NCI-H1092 (cell line): Measurements from ENCODE around the gene TBC1D21.
A peak's percentile ranks its signal among the peaks of the same experiment; 100 is the strongest.

Source experiments
- DNase-seq: peaks from one replicate; lab custom pipeline; 2025; lab: John Stamatoyannopoulos, UW

The TBC1D21 gene

DNA sequence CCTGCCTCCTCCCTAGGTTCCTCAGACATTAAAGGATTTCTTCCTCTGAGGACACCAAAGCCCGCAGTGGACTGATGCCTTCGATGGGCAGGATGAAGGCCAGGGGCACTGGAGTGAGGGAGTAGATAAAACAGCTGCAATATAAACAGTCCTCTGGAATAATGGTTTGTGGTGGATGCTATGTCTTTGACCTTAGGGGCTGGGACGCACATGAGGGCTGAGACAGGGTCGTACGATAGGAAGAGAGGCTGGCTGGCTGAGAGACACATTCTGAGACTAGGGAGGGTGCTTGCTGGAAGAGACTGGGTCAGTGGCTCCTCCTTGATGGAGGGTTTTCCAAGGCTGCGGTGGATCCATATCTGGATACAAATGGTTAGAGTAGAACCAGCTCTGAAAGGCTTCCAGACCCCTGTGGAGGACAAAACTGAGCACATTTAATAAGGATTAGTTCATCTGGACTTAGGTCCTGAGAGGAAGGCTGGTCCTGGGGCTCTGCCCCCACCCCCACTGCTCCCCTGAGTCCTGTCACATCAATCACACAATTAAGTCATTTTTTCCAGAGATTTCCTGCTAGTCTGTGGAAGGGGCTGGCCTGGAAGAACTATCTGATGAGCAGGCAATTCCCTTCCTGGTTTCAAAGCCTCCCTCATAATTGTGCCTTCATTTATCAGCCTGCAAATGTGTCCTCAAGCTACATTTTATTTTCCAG is 15.8 kb downstream of the TBC1D21 start:
- DNase-seq, result no peak

- no peak for DNase-seq
Measured at GRCh38 chr15:73889762-73890124, 16.4 kb downstream of the TBC1D21 start.

DNA sequence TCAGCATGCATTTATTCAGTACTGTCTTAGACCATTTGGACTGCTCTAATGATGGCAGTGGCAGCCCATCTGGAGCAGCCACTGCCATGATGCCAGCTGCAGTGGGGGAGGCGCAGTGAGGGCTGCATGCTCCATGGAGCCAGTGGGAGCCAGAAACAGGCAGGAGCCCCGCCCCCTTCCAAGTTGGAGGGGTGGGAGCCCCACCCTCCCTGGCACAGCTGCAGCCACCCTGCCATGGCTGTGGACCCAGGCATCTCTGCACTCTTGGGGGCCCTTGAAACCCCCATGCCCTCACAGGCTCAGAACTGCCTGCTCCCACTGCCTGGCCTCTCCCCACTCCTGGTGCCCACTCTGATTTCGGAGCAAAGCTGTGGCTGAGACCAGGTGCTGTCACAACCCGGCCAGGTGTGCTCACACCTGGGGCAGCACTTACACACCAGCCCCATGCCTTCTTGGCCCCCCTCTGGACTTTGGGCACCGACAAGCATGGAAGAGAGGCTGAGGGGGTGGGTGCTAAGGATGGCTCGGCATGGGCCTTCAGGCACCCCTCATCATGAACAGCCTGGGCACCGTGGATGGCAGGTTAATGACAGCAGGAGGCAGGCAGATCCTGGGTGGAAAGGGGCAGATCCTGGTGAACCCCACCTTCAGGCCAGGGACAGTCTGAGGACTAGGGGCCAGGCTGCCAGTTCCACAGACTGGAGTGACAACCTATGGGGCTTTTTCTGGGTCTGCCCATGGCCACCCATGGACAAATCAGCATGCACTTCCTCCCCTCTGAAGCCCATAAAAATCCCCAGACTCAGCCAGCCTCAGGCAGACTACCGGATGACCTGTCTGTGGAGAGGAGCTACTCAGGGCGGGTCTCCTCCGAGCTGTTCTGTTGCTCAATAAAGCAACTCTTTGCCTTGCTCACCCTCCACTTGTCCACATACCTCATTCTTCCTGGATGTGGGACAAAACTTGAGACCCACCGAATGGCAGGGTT is 18.3 kb downstream of the TBC1D21 start:
- no peak for DNase-seq

GRCh38 chr15:73892446-73893226 is 19.3 kb downstream of the TBC1D21 start:
- DNase-seq, result no peak

- no peak for DNase-seq
Measured at GRCh38 chr15:73894133-73894814, 20.9 kb downstream of the TBC1D21 start.

DNA sequence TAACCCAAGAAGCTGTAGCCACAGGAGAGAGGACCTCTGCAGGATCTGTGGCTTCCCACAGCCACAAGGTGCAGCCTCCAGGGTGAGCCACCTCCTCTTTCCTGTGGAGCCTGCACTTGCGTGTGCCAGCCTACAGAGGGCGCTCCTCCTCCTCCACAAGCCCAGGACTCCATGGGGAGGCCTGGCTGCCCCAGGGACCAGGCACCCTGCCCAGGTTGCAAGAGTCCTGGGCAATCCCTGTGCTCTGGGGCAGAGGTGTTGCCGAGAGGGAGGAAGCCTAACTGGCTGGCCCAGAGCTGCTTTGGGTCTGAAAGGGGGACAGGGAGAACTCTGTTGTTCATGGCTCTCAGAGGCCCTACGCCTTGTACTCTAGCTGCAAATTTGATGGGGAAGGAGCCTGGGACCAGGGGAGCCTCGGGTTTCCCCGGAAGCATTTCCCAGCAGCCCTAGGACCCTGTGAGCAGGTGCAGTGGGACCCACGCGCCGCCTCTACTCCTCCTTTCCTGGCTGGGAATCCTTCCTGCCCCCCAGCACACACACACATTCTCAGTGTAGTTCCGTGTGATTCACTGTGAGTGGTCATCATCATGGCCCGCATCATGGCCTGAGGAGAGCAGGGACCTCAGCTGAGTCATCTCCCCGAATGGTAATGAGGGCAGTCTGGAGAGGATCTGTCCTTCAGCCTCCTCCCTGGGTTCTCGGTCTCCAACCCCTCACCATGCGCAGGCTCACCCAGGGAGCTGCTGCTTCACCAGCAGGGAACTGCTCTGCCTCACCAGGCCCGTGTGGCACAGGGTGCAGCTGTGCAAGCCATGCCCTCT is 24.3 kb downstream of the TBC1D21 start:
- peak; percentile 7 for DNase-seq

- no peak for DNase-seq
Measured at GRCh38 chr15:73899197-73900094, 26.1 kb downstream of the TBC1D21 start.

DNA sequence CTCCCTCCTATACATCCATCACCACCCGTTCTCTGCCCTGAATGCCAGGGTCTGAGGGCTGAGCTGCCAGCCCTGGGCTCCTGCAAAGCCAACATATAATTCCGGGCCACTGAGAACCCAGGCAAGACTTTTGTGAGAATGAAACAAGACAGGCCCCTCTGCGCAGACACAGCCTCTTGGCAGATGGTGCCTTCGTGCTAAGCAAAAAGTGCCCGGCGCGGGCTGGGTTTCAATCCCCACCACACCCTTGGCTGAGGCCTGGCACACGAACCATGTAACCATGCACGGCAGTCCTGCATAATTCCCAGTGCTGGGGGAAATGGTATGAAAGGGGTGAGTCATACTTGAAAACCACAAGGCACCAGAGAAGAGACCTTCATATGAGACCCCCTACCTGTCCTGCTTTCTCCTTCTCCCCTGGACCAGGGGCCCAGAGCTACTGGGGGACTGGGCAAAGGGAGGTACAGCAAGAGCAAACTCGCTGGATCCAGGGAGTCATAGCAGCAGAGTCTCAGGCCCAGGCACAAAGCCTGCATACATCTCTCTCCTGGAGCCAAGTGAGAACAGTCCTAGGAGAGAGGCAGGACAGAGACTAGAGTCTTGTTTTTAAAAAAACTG is 26.8 kb downstream of the TBC1D21 start:
- DNase-seq, result no peak

- no peak for DNase-seq
Measured at GRCh38 chr15:73901126-73901810, 27.9 kb downstream of the TBC1D21 start.

- DNase-seq, result no peak
Measured at GRCh38 chr15:73902121-73903020, 29.0 kb downstream of the TBC1D21 start.

DNA sequence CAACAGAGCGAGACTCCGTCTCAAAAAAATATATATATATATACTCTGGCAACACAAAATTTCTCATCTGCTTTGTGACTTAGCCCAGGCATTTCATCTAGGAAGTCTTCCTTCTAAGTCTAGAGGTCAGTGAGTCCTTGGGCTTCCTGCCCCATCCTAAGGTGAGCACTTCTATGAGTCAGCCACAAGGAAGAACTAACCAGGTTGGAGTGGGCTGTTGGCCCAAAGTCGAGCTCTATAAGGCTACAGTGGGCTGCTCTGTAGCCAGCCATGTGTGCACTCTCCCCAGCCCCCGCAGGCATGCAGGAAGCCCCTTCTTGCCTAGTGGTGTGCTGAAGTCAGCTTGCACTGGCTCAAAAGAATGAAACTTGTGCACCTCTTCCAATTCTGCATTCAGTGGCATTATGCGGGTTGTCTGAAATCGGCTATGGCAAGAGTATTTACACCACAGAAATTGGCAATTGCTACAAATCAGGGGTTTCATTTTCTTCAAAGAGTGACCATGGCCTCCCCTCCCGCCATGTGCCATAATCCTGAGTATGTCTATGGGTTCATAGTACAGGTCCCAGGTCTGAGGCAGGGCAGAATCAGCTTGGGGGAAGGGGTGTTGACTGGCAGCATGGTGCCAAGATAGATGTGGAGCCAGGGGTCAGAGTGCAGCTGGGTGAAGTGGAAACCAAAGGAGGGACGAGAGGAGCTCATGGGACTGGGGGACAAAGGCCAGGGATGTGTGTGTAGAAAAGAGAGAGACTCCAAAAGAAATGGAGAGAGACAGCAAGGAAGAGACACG is 30.9 kb downstream of the TBC1D21 start:
- no peak for DNase-seq

GRCh38 chr15:73905225-73905827 is 32.0 kb downstream of the TBC1D21 start:
- no peak for DNase-seq

DNA sequence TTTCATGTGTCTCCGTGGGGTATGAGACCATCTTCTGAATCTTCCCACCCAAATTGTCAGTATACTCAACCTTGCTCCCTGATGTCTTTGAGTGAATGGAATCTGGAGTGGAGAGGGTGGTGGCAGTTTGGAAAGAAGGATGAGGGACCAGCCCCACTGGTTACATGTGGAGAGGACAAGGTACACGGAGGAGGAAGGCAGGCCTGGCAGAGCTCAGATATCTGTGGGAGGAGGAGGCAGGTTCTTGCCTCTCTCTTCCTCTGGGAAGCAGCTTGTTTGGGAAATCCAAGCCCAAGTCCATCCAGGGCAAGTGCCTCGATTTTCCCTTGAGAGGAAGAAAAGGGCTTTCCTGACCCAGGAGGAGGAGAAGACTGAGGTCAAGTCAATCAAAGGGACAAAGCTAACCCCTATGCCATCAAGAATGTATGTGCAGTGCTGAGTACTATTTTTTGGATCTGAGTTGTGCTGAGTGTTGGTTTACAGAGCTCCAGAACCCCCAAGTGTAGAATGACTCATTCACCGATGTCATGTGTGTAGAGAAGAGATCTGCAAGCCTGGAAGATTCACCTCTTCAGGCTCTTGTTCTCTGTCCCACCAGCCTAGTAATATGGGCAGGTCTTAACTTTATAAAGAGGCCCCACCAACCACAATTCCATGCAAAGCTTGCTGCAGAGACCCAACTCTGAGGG is 33.1 kb downstream of the TBC1D21 start:
- no peak for DNase-seq

GRCh38 chr15:73907035-73907408 is 33.7 kb downstream of the TBC1D21 start:
- no peak for DNase-seq

GRCh38 chr15:73908030-73908821 is 34.9 kb downstream of the TBC1D21 start:
- DNase-seq, result peak; percentile 68
